GM19240 (cell line): ENCODE data around the gene CARD10.
A peak's percentile ranks its signal among the peaks of the same experiment; 100 is the strongest.

Experiments
- DNase-seq: peaks from one replicate; pipeline ENCODE4 v3.0.0; 2011; ENCODE audit warnings: low spot score; ENCODE audit not compliant: insufficient read length

Gene CARD10

GRCh38 chr22:37467391-37467955 is 51.7 kb downstream of the CARD10 start:
- DNase-seq: no peak

GRCh38 chr22:37464181-37464580 is 55.0 kb downstream of the CARD10 start:
- DNase-seq: peak; percentile 73

- DNase-seq: no peak
Measured at GRCh38 chr22:37462983-37463382, 56.2 kb downstream of the CARD10 start.

- no peak for DNase-seq
Measured at GRCh38 chr22:37462436-37462835, 56.8 kb downstream of the CARD10 start.

GRCh38 chr22:37461961-37462360 is 57.3 kb downstream of the CARD10 start:
- no peak for DNase-seq

GRCh38 chr22:37460684-37461083 is 58.5 kb downstream of the CARD10 start:
- no peak for DNase-seq

GRCh38 chr22:37459206-37459605 is 60.0 kb downstream of the CARD10 start:
- no peak for DNase-seq

GRCh38 chr22:37457093-37457893 is 61.9 kb downstream of the CARD10 start:
- peak; percentile 84 for DNase-seq

- DNase-seq: no peak
Measured at GRCh38 chr22:37456346-37456745, 62.9 kb downstream of the CARD10 start.

- no peak for DNase-seq
Measured at GRCh38 chr22:37455896-37456295, 63.3 kb downstream of the CARD10 start.

- DNase-seq: no peak
Measured at GRCh38 chr22:37454857-37455686, 64.1 kb downstream of the CARD10 start.

GRCh38 chr22:37453696-37454095 is 65.5 kb downstream of the CARD10 start:
- DNase-seq: no peak

GRCh38 chr22:37451218-37451617 is 68.0 kb downstream of the CARD10 start:
- DNase-seq: no peak

- no peak for DNase-seq
Measured at GRCh38 chr22:37449331-37450001, 69.7 kb downstream of the CARD10 start.

GRCh38 chr22:37448516-37449127 is 70.6 kb downstream of the CARD10 start:
- no peak for DNase-seq

GRCh38 chr22:37445501-37445900 is 73.7 kb downstream of the CARD10 start:
- no peak for DNase-seq

- DNase-seq: no peak
Measured at GRCh38 chr22:37443977-37444376, 75.2 kb downstream of the CARD10 start.

GRCh38 chr22:37443086-37443485 is 76.1 kb downstream of the CARD10 start:
- no peak for DNase-seq

GRCh38 chr22:37442537-37442936 is 76.7 kb downstream of the CARD10 start:
- DNase-seq: no peak

- no peak for DNase-seq
Measured at GRCh38 chr22:37442135-37442534, 77.1 kb downstream of the CARD10 start.

GRCh38 chr22:37440875-37441274 is 78.3 kb downstream of the CARD10 start:
- no peak for DNase-seq
